ENCODE data around the gene ZNF184.
A peak's percentile ranks its signal among the peaks of the same experiment; 100 is the strongest.

The ZNF184 gene

GRCh38 chr6:27495386-27496135, 22.7 kb upstream of the ZNF184 start:
- TF ChIP-seq, protein P1, sequence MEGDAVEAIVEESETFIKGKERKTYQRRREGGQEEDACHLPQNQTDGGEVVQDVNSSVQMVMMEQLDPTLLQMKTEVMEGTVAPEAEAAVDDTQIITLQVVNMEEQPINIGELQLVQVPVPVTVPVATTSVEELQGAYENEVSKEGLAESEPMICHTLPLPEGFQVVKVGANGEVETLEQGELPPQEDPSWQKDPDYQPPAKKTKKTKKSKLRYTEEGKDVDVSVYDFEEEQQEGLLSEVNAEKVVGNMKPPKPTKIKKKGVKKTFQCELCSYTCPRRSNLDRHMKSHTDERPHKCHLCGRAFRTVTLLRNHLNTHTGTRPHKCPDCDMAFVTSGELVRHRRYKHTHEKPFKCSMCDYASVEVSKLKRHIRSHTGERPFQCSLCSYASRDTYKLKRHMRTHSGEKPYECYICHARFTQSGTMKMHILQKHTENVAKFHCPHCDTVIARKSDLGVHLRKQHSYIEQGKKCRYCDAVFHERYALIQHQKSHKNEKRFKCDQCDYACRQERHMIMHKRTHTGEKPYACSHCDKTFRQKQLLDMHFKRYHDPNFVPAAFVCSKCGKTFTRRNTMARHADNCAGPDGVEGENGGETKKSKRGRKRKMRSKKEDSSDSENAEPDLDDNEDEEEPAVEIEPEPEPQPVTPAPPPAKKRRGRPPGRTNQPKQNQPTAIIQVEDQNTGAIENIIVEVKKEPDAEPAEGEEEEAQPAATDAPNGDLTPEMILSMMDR (IDR thresholded peaks at IDR 0.05; ENCODE audit: low read depth, low read length, missing control alignments): no peak
- peak overlapping the region; percentile 74 for H3K4me3 ChIP-seq (replicated peaks; ENCODE audit: low read depth, low read length)
- peak; percentile 85 for DNase-seq (ENCODE audit: extremely low read depth, low read depth)

GRCh38 chr6:27494987-27495385, 22.1 kb upstream of the ZNF184 start:
- no peak for DNase-seq (ENCODE audit: extremely low read depth, low read depth)
- TF ChIP-seq, protein P1 (IDR thresholded peaks at IDR 0.05; ENCODE audit: low read depth, low read length, missing control alignments): no peak
- H3K4me3 ChIP-seq (replicated peaks; ENCODE audit: low read depth, low read length): peak overlapping the region; percentile 74

GRCh38 chr6:27494103-27494502, 21.2 kb upstream of the ZNF184 start:
- TF ChIP-seq, protein P1 (IDR thresholded peaks at IDR 0.05; ENCODE audit: low read depth, low read length, missing control alignments): no peak

GRCh38 chr6:27492631-27493190, 19.8 kb upstream of the ZNF184 start:
- TF ChIP-seq, protein P1 (IDR thresholded peaks at IDR 0.05; ENCODE audit: low read depth, low read length, missing control alignments): no peak
- H3K4me3 ChIP-seq (replicated peaks; ENCODE audit: low read depth, low read length): no peak overlapping the region
- DNase-seq (ENCODE audit: extremely low read depth, low read depth): no peak

More at GRCh38 chr6:27494103-27494502, 21.2 kb upstream of the ZNF184 start:
- DNase-seq (ENCODE audit: extremely low read depth, low read depth): no peak
- H3K4me3 ChIP-seq (replicated peaks; ENCODE audit: low read depth, low read length): no peak overlapping the region

GRCh38 chr6:27479319-27480182, 6.6 kb upstream of the ZNF184 start:
- H3K4me3 ChIP-seq (replicated peaks; ENCODE audit: low read depth, low read length): peak overlapping the region; percentile 85
- TF ChIP-seq, protein P1 (IDR thresholded peaks at IDR 0.05; ENCODE audit: low read depth, low read length, missing control alignments): no peak
- DNase-seq (ENCODE audit: extremely low read depth, low read depth): peak; percentile 83

DNA sequence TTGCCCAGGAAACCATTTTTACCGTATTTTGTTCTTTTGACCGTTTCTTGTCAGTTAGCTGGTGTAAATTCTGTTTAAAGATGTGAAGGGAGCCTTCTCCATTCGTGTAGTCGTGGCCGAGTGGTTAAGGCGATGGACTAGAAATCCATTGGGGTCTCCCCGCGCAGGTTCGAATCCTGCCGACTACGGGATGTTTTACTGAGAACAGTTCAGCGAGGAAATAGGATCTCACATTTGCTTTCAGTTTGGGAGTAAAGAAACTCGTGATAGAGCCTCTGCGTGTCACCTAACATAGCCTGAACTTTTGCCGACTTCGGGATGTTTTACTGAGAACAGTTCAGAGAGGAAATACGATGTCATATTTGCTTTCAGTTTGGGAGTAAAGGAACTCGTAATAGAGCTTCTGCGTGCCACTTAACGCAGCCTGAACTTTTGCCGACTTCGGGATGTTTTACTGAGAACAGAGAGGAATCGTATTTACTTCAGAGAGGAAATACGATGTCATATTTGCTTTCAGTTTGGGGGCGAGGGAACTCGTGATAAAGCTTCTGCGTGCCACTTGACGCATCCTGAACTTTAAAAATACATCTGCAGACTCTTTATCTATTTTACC, 5.9 kb upstream of the ZNF184 start:
- DNase-seq (ENCODE audit: extremely low read depth, low read depth): peak; percentile 89

More for the DNA sequence above, 5.9 kb upstream of the ZNF184 start:
- peak overlapping the region; percentile 85 for H3K4me3 ChIP-seq (replicated peaks; ENCODE audit: low read depth, low read length)
- TF ChIP-seq, protein P1 (IDR thresholded peaks at IDR 0.05; ENCODE audit: low read depth, low read length, missing control alignments): no peak
